ENCODE data around the gene RNF214.

DNA sequence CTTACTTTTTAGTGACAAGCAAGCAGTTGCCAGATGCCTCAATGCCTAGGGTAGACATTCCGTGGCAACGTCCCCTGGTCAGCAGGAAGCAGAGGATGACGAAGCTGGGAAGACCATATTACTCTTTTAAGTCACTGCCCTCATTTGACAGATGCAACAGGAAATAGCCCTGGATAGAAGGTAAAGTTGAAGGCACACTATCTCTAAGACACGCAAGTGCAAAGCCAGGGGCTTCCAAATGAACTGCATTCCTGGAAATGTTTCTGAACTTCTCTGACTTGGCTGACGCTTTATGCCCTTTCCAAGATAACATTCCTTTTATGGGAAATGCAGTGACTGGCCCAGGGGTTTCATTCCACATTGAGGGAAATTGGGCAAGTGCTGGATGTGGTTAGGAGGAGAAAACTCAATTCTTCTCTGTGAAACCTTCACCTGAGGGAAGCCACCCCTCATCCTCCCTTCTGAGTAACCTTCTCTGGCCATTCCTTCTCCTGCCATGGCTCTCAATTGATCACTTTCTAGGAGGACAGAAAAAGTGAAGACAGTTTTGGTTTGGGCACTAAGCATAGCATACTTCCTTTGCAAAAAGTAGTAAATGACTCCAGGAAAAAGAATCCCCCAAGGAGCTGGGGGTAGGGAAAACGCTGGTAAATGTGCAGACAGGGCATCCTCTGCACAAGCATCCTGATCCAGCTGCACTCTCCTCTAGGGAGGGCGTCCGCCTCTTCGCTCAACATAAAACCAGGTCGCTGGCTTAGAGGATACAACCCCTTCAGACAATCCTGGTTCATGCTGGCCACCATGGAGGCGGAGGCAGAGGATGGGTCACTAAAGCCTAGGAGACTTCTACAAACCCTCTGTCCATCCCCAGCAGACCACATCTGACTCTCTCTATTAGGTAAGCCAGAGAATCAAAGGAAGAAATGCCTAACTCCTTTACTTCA lies 15.1 kb upstream of the RNF214 start:
- TF ChIP-seq, protein P1, sequence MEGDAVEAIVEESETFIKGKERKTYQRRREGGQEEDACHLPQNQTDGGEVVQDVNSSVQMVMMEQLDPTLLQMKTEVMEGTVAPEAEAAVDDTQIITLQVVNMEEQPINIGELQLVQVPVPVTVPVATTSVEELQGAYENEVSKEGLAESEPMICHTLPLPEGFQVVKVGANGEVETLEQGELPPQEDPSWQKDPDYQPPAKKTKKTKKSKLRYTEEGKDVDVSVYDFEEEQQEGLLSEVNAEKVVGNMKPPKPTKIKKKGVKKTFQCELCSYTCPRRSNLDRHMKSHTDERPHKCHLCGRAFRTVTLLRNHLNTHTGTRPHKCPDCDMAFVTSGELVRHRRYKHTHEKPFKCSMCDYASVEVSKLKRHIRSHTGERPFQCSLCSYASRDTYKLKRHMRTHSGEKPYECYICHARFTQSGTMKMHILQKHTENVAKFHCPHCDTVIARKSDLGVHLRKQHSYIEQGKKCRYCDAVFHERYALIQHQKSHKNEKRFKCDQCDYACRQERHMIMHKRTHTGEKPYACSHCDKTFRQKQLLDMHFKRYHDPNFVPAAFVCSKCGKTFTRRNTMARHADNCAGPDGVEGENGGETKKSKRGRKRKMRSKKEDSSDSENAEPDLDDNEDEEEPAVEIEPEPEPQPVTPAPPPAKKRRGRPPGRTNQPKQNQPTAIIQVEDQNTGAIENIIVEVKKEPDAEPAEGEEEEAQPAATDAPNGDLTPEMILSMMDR (optimal IDR thresholded peaks at IDR 0.05 in 1 of 3, IDR thresholded peaks at IDR 0.05 in 1 of 3, conservative IDR thresholded peaks at IDR 0.05 in 1 of 3; ENCODE audit: extremely low read depth in 1 of 3, insufficient read depth in 2 of 3, low read length in 3 of 3): no peak
- no peak for TF ChIP-seq EZH2 (IDR thresholded peaks at IDR 0.05; ENCODE audit: low read length)

Measured in keratinocyte (primary cell).